NB4 (cell line): ENCODE data around the gene SESTD1.

Experiments
- CTCF ChIP-seq: IDR thresholded peaks from one replicate; pipeline ENCODE4 v1.5.1; 2012; ENCODE audit warnings: low read depth, low read length
- MAX ChIP-seq: IDR thresholded peaks from 2 replicates; pipeline ENCODE4 v1.6.1; 2011; ENCODE audit warnings: low read depth, low read length

- TF ChIP-seq CTCF (no peak), MAX (no peak)
Observed at GRCh38 chr2:179260224-179260623, 4.4 kb downstream of the SESTD1 start.
